GM19452 (cell line): ENCODE results near the gene MORN1.
"Not testable (repeated sequence)": the region's sequence is repeated elsewhere in the genome, so short reads cannot be mapped to it uniquely, and the experiment has no call there.

Experiments
- ATAC-seq: cut with Tn5 transposase; IDR thresholded peaks from one replicate; pipeline ENCODE4 v1.9.1; 2021; ENCODE audit not compliant: unreplicated experiment

The MORN1 gene

DNA sequence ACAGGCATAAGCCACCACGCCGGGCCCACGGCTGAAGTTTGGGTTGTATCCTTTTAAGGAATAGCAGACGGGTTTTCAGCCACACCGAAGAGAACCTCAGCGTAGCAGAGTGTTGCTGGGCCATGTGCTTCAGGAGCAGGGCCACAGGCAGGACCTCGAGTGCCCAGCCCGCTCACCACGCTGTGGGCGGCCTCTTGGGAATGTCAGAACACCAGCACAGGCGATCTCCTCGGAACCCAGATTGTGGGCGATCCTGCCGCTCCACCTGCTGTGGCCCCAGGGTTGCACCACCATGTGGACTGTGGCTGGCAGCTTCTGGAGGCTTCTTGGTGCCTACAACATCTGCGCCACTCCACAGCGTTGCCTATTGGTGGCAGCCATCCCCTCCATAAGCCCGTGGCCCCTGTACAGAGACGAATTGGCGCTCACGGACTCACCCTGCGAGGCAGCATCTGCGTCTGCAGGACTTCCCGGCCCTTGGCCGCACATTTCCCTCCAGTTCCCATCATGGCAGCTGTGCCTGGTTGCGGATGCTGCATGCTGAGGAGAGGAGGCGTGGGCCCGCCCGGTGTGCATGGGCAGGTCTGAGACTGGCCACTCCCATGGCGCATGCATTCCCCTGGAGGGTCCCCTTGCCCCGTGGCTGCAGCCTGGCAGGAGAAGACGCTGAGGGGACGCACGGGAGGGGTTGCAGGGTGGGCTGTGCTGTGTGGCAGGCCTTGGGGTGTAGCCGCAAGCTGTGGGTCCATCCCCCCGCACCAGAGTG, 93.9 kb downstream of the MORN1 start:
- ATAC-seq, result no peak

DNA sequence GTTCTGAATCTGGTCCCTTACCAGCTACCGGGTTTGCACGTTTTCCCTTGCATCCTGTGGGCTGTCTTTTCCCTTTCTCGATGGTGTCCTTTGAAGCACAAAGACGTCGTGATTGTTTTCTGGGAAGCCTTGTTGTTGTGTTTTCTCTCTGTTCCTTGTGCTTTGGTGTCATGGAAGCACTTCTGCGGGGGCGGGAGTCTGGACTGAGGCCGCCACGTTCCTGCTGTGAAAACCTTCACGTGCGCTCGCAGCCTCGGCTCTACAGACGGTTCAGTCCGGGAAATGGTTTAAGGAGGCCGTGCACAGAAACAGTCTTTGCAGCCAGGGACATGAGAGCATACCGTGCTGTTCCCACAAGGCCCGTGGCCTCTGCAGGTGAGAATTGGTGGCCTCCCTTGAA, 94.7 kb downstream of the MORN1 start:
- ATAC-seq, result no peak

GRCh38 chr1:2296211-2296610, 95.1 kb downstream of the MORN1 start:
- ATAC-seq, result not testable (repeated sequence)

DNA sequence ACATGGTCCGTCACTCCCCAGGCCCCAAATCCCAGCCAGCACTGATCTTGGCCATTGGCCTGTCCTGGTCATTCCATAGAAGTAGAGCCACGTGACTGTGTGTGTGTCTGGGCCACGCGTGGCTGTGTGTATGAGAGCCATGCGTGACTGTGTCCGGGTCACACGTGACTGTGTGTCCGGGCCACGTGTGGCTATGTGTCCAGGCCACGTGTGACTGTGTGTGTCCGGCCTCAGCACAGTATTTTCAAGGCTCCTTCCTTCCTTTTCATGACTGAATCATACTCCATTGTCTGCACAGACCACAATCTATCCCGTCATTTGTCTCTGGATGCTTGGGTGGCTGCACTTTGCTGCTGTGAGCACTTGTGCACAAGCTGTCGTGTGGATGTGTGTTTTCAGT, 95.8 kb downstream of the MORN1 start:
- no peak for ATAC-seq

DNA sequence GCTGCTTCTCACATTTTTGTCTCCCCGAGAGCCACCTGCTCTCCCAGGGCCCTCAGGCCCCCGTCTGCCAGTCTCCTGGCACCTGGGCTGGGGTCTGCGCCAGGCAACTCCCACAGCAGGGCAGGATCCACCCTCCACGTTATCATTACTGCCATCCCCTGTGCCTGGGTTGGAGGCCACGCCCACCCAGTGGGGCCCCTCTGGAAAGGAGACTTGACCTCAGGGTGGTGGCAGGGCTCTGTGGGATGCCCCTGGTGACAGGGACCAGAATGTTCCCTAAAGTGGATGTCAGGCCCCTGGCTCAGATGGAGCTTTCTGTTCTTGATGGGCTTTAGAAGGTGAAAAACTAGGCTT, 96.7 kb downstream of the MORN1 start:
- ATAC-seq, result no peak

- ATAC-seq, result no peak
Measured at GRCh38 chr1:2294033-2294724, 97.2 kb downstream of the MORN1 start.

GRCh38 chr1:2292725-2293450, 98.5 kb downstream of the MORN1 start:
- ATAC-seq, result no peak

GRCh38 chr1:2291577-2291976, 99.8 kb downstream of the MORN1 start:
- no peak for ATAC-seq

DNA sequence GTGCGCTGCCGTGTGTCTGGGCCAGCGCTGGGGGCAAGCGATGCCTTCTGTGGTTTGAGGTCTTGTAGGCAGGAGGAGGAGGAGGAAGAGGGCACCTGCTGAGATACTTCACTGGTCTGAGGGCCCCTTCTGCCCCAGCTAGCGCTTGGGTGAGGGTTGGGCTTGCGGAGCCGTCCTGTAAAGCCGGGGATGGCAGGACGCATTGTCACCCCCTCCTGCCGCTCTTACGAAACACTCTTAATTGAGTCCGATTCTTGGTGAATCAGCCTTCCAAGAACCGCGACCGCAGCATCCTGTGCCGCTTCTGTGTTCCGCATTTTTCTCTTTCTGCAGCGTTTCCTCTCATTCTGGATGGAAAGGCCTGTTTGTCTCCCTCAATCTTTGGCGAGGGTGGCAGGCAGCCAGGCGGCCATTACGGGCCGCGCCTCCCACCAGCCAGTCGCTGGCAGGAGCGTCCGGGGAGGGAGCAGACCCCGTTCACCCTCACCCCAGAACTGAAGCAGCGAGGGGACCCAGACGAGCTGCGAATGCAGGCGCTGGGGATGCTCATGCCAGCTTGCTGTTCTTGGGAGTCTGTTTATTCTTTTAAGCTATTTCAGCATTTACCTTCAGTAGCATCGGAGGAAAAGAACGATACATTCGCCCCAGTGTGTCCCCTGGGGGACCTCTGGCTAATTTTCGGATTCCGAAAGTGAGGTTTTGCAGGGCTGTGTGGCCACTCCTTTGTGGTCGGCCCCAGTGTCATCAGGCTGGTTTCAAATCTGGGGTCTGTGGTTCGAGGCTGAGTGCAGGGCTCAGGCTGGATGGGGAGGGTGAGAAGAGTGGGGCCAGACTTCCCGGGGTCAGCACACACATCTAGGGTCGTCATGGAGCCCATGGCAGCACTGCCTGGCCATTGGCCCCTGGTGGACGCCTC, 100.5 kb downstream of the MORN1 start:
- peak; percentile 57 for ATAC-seq

DNA sequence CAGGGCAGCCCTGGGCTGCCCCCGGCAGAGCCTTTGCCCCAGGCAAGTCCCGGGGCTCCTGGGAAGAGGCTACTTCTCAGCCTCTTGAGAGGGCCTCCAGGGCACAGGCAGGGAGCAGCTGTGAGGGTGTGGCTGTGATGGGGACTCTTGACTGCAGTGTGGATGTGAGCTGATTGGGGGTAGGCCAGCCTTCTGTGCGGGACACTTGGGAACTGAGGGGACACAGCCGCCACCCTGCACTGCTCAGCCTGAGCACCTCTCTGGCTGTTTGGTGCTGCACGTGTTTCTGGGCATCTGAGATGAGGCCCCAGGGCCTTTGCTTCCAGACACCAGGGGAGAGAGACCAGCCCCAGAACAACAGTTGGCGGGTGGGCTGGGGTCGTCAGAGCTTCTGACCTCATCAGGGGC, 101.2 kb downstream of the MORN1 start:
- peak; percentile 26 for ATAC-seq

DNA sequence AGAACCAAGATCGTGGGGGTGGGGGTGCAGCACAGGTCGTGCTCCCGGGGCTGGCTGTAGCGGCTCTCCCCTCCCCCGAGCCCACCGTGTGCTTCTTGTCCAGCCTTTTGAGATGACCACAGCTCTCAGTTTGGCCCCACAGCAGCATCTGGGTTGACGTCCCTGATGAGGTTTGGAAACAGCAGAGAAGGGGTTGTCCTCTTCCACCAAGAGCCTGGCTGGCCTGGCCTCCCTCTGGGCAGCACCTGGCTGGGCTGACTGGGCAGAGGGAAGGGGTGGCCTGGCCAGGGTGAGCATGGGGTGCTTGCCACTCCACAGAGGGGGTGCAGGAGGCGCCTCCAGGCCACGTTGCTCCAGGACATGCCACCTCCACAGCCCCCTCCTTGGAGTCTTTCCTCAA, 101.7 kb downstream of the MORN1 start:
- no peak for ATAC-seq

DNA sequence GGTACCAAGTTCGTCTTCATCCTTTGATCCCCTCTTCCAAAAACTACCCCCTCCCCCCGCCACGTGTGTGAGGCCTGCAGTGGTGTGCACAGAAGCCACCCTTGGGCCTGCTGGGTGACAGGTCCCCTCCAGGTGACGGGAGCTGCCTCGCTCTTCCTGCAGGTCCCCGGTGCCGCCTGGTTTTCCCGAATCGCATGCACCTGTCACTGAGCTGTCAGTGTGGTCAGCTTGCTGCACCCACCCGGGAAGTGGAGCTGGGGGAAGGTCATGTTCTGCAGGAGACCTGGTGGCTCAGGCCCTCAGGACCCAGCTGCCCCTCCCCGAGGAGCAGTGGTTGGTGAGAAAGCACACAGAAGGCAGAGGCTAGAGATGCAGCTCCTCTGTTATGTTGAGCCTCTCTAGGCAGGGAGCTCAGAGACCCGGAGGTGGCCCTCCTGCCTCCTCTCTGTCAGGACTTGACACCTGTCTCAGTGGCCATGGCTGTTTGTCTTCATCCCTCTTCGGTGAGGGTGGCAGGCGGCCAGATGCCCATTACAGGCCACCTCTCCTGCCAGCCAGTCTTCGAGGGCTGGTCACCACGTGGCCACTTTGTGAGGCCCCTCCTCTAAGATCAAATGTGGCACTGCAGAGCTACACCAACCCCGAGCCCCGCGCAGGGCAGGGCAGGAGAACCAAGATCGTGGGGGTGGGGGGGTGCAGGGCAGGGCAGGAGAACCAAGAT, 102.4 kb downstream of the MORN1 start:
- no peak for ATAC-seq

DNA sequence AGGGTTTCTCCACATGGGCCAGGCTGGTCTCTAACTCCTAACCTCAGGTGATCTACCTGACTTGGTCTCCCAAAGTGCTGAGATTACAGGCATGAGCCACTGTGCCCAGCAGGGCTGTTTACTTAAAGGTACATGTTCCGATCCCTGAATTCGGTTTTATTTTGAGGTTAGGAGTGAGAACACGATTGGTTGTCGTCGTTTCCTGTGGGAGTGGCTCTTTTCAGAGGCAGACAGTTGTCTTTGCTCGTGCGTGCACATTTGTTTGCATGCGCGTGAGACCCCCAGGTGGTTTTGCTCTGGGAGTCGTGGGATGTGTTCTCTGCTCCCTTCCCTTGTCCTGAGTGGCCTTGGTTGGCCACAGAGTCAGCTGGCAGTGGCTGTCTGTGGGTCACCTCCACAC, 103.0 kb downstream of the MORN1 start:
- no peak for ATAC-seq

GRCh38 chr1:2287649-2288048, 103.7 kb downstream of the MORN1 start:
- no peak for ATAC-seq

DNA sequence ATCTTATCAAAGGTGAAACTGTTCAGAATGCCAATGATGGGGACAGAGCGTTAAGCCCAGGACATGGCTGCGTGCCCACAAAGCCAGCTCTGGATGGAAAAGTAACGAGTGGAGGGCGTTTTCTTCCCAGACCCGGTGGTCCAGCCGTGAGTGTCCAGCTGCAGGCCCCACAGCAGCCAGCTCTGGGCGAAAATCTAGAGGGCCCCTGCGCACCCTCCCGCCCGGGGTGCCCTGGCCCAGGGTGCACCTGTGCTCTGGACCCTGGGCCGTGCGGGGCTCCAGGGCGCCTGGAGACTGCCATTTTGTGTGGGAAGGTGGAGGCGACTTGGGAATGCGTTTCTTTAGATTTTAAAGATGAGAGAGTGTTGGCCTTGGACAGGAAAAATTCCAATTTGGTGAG, 104.4 kb downstream of the MORN1 start:
- ATAC-seq, result no peak

DNA sequence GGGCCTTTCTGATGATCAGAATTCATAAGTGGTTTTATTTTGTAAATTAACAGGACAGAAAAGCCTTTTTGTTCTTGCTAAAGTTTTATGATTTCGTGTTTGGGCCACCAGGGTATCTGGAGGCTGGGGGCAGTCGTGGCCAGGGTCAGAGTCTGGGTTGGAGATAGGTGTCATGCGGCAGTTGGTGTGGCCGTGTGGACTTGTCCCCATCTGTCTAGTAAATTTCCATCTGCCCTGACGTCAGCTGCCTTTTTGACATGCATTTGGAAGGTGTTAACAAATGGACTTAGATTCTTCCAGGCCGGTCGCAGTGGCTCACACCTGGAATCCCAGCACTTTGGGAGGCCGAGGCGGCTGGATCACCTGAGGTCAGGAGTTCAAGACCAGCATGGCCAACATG, 106.4 kb downstream of the MORN1 start:
- no peak for ATAC-seq

DNA sequence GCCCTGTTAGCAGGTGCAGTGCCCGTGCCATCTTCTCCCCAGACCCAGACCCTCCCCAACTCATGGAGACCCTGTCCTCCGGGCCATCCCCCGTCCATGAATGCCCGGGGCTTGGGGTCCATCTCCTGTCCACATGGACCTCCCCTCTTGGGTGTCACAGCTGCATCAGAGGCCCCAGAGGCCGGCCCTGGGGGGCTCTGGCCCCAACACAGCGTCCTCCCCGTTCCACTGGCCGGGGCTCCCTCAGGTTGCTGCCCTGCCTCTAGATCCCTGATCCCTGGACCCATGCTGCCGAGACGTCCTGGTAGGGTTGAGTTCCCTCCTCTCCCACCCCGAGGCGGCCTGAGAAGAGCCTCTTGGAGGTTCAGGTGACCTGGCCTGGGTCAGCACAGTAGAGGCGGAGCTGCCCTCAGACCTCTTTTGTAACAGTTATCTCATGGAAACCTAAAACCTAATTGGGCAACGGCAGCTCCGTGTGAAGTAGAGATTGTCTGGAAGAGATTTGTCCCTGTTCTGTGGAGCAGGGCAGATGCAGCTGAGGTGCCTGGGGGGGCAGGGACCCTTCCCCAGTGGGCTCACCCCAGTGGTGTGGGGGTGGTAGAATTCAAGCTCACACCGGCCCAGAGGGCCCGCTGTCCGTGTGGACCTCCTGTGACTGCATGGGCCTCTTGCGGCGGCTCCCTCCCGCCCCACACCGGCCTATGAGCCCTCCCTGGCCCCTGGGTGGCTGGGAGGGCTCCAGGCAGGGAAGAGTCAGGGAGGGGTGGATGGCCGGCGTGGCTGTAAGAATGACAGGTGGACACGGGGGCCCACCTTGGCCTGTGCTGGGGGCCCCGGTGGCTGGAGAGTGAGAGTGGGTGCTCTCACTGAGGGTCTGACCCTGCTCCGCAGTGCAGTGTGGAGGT, 107.1 kb downstream of the MORN1 start:
- ATAC-seq, result no peak

DNA sequence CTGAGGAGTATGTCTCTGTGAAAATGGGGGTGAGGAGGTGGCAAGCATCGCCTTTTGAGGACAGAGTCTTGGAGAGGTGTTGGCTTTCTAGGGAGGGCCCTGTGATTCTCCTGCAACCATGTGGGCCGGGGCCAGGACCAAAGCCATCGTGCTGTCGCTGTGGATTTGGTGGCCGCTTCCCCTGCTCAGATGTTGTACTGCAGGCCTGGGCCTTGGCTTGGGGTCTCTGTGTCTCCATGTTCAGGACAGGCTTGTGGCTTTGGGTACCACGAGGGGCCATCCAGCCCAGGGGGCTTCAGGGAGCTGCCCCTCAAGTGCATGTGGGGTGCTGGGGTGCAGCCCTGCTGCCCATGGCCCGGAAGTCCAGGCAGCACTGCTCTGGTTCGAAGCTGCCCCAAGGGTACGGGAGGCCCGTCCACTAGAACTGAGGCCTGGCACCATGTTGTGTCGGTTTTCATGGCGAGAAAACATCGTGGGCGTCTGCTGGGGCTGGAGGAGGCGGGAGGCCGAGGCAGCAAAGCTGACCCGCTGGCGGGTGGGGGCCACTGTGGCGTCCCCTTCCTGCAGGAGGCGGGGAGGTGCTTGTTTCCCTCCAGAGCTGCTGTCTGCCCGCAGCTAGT, 107.9 kb downstream of the MORN1 start:
- ATAC-seq, result no peak
